Measurements from ENCODE around the gene SNX20.

SNX20 gene, protein sequence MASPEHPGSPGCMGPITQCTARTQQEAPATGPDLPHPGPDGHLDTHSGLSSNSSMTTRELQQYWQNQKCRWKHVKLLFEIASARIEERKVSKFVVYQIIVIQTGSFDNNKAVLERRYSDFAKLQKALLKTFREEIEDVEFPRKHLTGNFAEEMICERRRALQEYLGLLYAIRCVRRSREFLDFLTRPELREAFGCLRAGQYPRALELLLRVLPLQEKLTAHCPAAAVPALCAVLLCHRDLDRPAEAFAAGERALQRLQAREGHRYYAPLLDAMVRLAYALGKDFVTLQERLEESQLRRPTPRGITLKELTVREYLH

DNA sequence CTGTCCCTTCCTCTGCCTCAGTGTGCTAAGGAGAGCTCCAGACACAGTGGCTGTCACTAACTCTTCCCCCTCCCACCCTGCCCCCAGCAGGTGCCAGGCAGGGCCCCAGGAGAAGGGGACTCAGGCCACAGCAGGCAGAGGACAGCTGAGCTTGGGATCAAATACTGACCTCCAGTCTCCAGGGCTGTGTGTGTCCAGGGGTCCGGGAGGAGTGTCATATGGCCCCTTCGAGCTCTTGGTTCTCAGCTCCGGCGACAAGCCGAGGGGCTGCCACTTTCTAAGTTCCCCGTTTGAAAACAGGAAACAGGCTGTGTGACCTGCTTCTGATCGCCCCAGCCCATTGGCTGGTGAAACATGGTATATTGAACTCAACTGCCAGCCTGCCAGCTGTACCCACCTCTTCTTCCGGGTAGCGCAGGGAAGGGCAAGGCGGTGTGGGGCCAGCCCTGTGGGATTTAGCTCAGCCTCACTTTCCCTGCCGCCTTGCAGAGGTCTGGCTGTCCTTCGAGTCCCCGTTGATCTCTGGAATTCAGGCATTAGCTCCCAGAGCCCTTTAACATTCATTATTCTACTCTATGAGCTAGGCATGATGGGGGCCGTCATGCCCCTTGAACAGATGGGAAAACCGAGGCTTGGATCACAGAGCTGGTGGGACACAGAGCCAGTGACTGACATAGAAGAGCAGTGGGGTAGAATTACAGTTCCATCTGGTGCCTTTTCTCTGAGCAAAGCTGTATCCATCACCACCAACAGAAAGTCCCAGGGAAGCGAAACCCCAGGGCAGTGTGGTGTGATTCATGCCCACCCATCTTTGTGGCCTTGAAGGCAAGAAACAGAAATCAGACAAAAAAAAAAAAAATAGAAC, at the start of gene SNX20:
TSS of gene SNX20 (minus strand) at position 292 of the 865 bp plus-strand sequence. CDS start 3,786 bp downstream, outside the sequence.
- Histone ChIP-seq H3K4me3 (ENCODE audit: low read depth, low read length) (no peak within 1 kb of the TSS), H3K36me3 (no peaks in the 10 kb centered on the region), H3K27me3 (ENCODE audit: insufficient read depth, low read depth, severe bottlenecking) (no peaks in the 10 kb centered on the region), H3K9me3 (ENCODE audit: severe bottlenecking) (no peaks in the 10 kb centered on the region), H3K27ac (no peak within 1 kb of the TSS)
- no peak for DNase-seq
- TF ChIP-seq, protein P1, sequence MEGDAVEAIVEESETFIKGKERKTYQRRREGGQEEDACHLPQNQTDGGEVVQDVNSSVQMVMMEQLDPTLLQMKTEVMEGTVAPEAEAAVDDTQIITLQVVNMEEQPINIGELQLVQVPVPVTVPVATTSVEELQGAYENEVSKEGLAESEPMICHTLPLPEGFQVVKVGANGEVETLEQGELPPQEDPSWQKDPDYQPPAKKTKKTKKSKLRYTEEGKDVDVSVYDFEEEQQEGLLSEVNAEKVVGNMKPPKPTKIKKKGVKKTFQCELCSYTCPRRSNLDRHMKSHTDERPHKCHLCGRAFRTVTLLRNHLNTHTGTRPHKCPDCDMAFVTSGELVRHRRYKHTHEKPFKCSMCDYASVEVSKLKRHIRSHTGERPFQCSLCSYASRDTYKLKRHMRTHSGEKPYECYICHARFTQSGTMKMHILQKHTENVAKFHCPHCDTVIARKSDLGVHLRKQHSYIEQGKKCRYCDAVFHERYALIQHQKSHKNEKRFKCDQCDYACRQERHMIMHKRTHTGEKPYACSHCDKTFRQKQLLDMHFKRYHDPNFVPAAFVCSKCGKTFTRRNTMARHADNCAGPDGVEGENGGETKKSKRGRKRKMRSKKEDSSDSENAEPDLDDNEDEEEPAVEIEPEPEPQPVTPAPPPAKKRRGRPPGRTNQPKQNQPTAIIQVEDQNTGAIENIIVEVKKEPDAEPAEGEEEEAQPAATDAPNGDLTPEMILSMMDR (IDR thresholded peaks at IDR 0.05; ENCODE audit: low read depth, low read length): no peak

DNA sequence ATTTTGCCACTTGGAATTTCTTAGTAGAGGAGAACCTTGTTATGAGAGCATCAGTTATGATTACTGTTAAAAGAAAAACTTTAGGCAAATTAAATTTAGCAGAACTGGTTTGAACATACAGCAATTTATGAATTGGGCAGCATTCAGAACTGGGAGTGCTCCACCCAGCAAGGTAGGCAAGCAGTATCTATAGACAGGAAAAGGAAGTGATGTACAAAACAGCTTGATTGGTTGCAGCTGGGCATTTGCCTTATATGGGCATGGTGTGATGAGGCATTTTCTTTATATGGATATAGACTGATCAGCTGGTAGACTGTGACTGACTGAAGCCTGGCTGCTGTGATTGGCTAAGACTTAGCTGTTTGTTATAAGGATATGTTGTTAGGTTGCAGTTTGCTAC, 43.2 kb upstream of the SNX20 start:
- no peaks in the 10 kb centered on the region for H3K9me3 ChIP-seq (ENCODE audit: severe bottlenecking)
- no peak for DNase-seq
- H3K36me3 ChIP-seq: no peaks in the 10 kb centered on the region
- TF ChIP-seq, protein P1 (IDR thresholded peaks at IDR 0.05; ENCODE audit: low read depth, low read length): no peak
- no peak overlapping the region for H3K4me3 ChIP-seq (ENCODE audit: low read depth, low read length)
- no peak overlapping the region for H3K27ac ChIP-seq
- no peaks in the 10 kb centered on the region for H3K27me3 ChIP-seq (ENCODE audit: insufficient read depth, low read depth, severe bottlenecking)

DNA sequence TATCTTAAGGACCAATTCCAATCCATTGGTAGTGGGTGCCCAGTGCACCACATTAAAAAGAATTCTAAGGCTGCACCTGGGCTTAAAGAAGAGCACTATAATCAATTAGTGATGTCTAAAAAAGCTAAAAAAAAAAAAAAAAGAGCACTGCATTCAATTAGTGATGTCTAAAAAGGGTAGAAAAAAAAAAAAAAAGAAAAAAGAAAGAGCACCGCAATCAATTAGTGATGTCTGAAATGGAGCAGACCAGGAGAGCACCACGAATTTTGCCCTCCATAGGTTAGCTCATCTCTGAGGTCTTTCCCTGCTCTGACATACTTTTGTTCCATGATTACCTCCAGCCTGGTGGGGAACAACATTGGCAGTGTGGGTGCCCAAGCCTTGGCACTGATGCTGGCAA, 41.8 kb upstream of the SNX20 start:
- TF ChIP-seq, protein P1 (IDR thresholded peaks at IDR 0.05; ENCODE audit: low read depth, low read length): no peak
- H3K36me3 ChIP-seq: no peaks in the 10 kb centered on the region
- no peak for DNase-seq

DNA sequence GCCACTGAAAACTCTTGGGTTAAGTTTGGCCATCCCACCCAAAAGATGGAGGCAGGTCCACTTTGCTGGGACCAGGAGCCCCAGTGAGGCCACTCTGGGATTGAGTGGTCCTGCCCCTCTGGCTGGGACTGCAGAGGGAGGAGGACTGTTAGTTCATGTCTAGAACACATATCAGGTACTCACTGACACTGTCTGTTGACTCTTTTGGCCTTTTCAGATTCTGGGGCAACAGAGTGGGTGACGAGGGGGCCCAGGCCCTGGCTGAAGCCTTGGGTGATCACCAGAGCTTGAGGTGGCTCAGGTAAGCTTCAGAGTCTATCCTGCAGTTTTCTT, 41.3 kb upstream of the SNX20 start:
- DNase-seq: no peak
- Histone ChIP-seq H3K27me3 (ENCODE audit: insufficient read depth, low read depth, severe bottlenecking) (no peaks in the 10 kb centered on the region), H3K36me3 (no peaks in the 10 kb centered on the region), H3K27ac (no peak overlapping the region), H3K4me3 (ENCODE audit: low read depth, low read length) (no peak overlapping the region), H3K9me3 (ENCODE audit: severe bottlenecking) (no peaks in the 10 kb centered on the region)
- TF ChIP-seq, protein P1 (IDR thresholded peaks at IDR 0.05; ENCODE audit: low read depth, low read length): no peak

More for the DNA sequence above, 41.8 kb upstream of the SNX20 start:
- Histone ChIP-seq H3K27ac (no peak overlapping the region), H3K4me3 (ENCODE audit: low read depth, low read length) (no peak overlapping the region), H3K9me3 (ENCODE audit: severe bottlenecking) (no peaks in the 10 kb centered on the region), H3K27me3 (ENCODE audit: insufficient read depth, low read depth, severe bottlenecking) (no peaks in the 10 kb centered on the region)

DNA sequence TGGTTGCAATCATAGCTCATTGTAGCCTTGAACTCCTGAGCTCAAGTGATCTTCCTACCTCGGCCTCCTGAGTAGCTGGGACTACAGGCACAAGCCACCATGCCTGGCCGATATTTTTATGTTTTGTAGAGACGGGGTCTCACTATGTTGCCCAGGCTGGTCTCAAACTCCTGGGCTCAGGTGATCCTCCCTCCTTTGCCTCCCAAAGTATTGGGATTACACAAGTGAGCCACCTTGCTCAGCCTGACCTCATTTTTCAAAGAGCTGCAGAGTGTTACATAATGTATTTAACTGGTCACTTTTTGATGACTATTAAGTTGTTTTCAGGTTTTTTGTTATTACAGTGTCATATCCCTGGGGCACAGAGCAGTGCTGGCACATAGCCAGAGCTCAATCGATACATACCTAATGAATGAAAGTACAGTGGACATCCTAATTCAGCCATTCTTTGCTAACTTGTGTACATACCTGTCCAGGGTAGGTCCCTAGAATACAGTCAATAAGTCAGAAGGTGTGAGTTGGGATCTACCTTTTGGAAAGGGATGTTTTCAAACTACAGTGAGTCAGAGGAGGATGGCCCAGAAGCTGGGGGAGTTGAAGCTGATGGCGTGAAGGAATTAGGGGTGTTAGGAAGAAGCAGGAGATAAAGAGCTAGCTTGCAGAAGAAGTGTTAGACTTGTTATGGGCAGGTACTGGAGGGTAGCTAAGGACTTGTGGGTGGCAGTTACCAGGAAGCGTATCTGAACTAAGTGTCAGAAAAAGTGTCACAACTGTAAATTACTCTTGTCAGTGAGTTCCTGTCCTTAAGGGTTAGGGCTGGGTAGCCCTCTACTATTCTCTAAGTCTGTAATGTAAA, 40.7 kb upstream of the SNX20 start:
- DNase-seq: no peak
- TF ChIP-seq, protein P1 (IDR thresholded peaks at IDR 0.05; ENCODE audit: low read depth, low read length): no peak
- Histone ChIP-seq H3K36me3 (no peaks in the 10 kb centered on the region), H3K4me3 (ENCODE audit: low read depth, low read length) (no peak overlapping the region), H3K9me3 (ENCODE audit: severe bottlenecking) (no peaks in the 10 kb centered on the region), H3K27me3 (ENCODE audit: insufficient read depth, low read depth, severe bottlenecking) (no peaks in the 10 kb centered on the region), H3K27ac (no peak overlapping the region)

All from WERI-Rb-1 (cell line).